ENCODE results near the gene GPSM1.
A peak's percentile ranks its signal among the peaks of the same experiment; 100 is the strongest.

DNA sequence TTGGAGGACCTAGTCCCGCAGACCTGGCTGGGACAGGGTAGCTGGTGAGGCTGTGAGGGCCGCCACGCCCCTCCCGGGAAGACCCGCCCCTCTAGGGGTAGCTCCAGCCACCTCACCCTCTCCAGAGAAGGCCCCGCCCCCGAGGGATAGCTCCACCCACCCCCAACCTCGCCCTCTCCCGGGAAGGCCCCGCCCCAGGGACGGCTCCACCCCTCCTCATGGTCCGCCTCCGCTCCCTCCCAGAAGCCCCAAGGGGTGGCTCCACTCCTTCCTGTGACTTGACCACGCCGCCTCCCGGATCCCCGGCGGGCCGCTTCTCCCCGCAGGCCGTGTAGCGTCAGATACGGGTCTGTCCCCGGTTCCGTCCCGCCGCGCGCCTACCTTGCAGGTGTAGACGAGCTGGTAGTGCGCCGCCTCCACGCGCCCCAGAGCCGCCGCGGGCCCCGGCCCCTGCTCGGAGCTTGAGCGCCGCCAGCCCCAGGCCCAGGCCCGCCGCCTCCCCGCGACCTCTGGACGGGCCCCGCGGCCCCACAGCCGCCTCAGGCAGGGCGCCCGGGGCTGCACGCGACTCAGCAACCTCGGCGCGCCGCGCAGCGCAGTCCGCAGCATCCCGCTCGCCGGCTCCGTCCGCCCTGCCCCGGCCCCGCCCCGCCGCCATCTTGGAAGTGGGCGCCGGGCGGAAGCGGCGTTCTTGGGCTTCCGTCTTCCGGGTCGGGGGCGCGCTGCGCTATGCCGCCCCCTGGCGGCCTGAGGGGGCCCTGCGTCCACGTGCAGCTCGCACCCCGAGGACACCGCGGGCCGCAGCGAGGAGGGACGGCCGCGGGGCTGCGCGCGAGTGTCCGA lies 36.0 kb downstream of the GPSM1 start, which contains the start of gene DNLZ:
- TF ChIP-seq, protein P1, sequence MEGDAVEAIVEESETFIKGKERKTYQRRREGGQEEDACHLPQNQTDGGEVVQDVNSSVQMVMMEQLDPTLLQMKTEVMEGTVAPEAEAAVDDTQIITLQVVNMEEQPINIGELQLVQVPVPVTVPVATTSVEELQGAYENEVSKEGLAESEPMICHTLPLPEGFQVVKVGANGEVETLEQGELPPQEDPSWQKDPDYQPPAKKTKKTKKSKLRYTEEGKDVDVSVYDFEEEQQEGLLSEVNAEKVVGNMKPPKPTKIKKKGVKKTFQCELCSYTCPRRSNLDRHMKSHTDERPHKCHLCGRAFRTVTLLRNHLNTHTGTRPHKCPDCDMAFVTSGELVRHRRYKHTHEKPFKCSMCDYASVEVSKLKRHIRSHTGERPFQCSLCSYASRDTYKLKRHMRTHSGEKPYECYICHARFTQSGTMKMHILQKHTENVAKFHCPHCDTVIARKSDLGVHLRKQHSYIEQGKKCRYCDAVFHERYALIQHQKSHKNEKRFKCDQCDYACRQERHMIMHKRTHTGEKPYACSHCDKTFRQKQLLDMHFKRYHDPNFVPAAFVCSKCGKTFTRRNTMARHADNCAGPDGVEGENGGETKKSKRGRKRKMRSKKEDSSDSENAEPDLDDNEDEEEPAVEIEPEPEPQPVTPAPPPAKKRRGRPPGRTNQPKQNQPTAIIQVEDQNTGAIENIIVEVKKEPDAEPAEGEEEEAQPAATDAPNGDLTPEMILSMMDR (IDR thresholded peaks at IDR 0.05) = peak; percentile 99 to 100 (median 100)
- TF ChIP-seq POLR2A (IDR thresholded peaks at IDR 0.05) (peak; percentile 72 to 74), EP300 (IDR thresholded peaks at IDR 0.05) (peak; percentile 10 to 88)

All from tibial nerve (tissue), 4 donors.